ENCODE data around the gene AHRR. TPM values are rescaled to one million over a fixed set of nuclear protein-coding genes. Genes with fewer than 3 reads are reported as not detected.

Gene AHRR
- total RNA-seq, 2 donors from 2014 or later, result 38.3 to 43.8 TPM

- Mint-ChIP-seq H3K9me3 (no peaks in the 10 kb centered on the region), H3K36me3 (peaks cover 5 to 33% of the 10 kb centered on the region in 2 donors), H3K27ac (no peak overlapping the region)
- ATAC-seq (no peak), DNase-seq (ENCODE audit: low spot score in 2 of 2) (no peak)
These were observed 4.6 kb downstream of the AHRR start for GRCh38 chr5:326109-326508.

- Mint-ChIP-seq H3K27ac (no peak overlapping the region), H3K36me3 (peaks cover 5 to 35% of the 10 kb centered on the region in 2 donors), H3K9me3 (no peaks in the 10 kb centered on the region)
- no peak for ATAC-seq
- DNase-seq (ENCODE audit: low spot score in 2 of 2), result no peak
These were observed 7.7 kb downstream of the AHRR start for GRCh38 chr5:329121-329735.

GRCh38 chr5:329768-330167, 8.3 kb downstream of the AHRR start:
- H3K36me3 Mint-ChIP-seq, result peaks cover 5 to 35% of the 10 kb centered on the region in 2 donors
- DNase-seq (ENCODE audit: low spot score in 2 of 2) (no peak), ATAC-seq (no peak)
- H3K9me3 Mint-ChIP-seq, result no peaks in the 10 kb centered on the region
- no peak overlapping the region for H3K27ac Mint-ChIP-seq

GRCh38 chr5:332843-333242, 11.3 kb downstream of the AHRR start:
- H3K9me3 Mint-ChIP-seq, result no peaks in the 10 kb centered on the region
- DNase-seq (ENCODE audit: low spot score in 2 of 2) (no peak), ATAC-seq (peak; percentile 62 to 76)
- H3K27ac Mint-ChIP-seq, result peak overlapping the region; percentile 70 to 95
- peaks cover 4 to 28% of the 10 kb centered on the region in 2 donors for H3K36me3 Mint-ChIP-seq

- Mint-ChIP-seq H3K36me3 (peaks cover 4 to 28% of the 10 kb centered on the region in 2 donors), H3K9me3 (no peaks in the 10 kb centered on the region), H3K27ac (peak overlapping the region; percentile 70 to 95)
- ATAC-seq (peak; percentile 89 to 90), DNase-seq (ENCODE audit: low spot score in 2 of 2) (no peak)
These were observed 12.4 kb downstream of the AHRR start for GRCh38 chr5:333945-334344.

GRCh38 chr5:334903-335739, 13.6 kb downstream of the AHRR start:
- no peaks in the 10 kb centered on the region for H3K9me3 Mint-ChIP-seq
- peak overlapping the region; percentile 70 to 95 for H3K27ac Mint-ChIP-seq
- ATAC-seq (no peak), DNase-seq (ENCODE audit: low spot score in 2 of 2) (no peak)
- peaks cover 4 to 34% of the 10 kb centered on the region in 2 donors for H3K36me3 Mint-ChIP-seq

GRCh38 chr5:335740-336038, 14.2 kb downstream of the AHRR start:
- Mint-ChIP-seq H3K36me3 (peaks cover 4 to 32% of the 10 kb centered on the region in 2 donors), H3K27ac (no peak overlapping the region), H3K9me3 (no peaks in the 10 kb centered on the region)
- DNase-seq (ENCODE audit: low spot score in 2 of 2), result no peak
- no peak for ATAC-seq

GRCh38 chr5:337563-338130, 16.1 kb downstream of the AHRR start:
- peaks cover 5 to 39% of the 10 kb centered on the region in 2 donors for H3K36me3 Mint-ChIP-seq
- no peak for DNase-seq (ENCODE audit: low spot score in 2 of 2)
- H3K27ac Mint-ChIP-seq, result no peak overlapping the region
- ATAC-seq, result no peak
- peaks cover 0 to 3% of the 10 kb centered on the region in 2 donors for H3K9me3 Mint-ChIP-seq

GRCh38 chr5:342501-343460, 21.3 kb downstream of the AHRR start:
- Mint-ChIP-seq H3K9me3 (peaks cover 0 to 3% of the 10 kb centered on the region in 2 donors), H3K27ac (peak overlapping the region; percentile 10 to 73), H3K36me3 (peaks cover 4 to 32% of the 10 kb centered on the region in 2 donors)
- no peak for DNase-seq (ENCODE audit: low spot score in 2 of 2)
- no peak for ATAC-seq

GRCh38 chr5:343461-344401, 22.2 kb downstream of the AHRR start:
- DNase-seq (ENCODE audit: low spot score in 2 of 2), result peak in 1 of 2 donors; percentile 61

GRCh38 chr5:344668-345067, 23.2 kb downstream of the AHRR start:
- peaks cover 11 to 39% of the 10 kb centered on the region in 2 donors for H3K36me3 Mint-ChIP-seq

More at GRCh38 chr5:343461-344401, 22.2 kb downstream of the AHRR start:
- ATAC-seq, result peak; percentile 75 to 90
- H3K9me3 Mint-ChIP-seq, result peaks cover 0 to 3% of the 10 kb centered on the region in 2 donors
- peak overlapping the region; percentile 10 to 97 for H3K27ac Mint-ChIP-seq
- H3K36me3 Mint-ChIP-seq, result peaks cover 10 to 38% of the 10 kb centered on the region in 2 donors

GRCh38 chr5:345404-346195, 24.1 kb downstream of the AHRR start:
- H3K9me3 Mint-ChIP-seq, result peaks cover 0 to 3% of the 10 kb centered on the region in 2 donors
- peak overlapping the region in 1 of 2 donors; percentile 74 for H3K27ac Mint-ChIP-seq
- DNase-seq (ENCODE audit: low spot score in 2 of 2), result no peak
- peak in 1 of 2 donors; percentile 45 for ATAC-seq
- peaks cover 16 to 41% of the 10 kb centered on the region in 2 donors for H3K36me3 Mint-ChIP-seq

More at GRCh38 chr5:344668-345067, 23.2 kb downstream of the AHRR start:
- Mint-ChIP-seq H3K9me3 (peaks cover 0 to 3% of the 10 kb centered on the region in 2 donors), H3K27ac (no peak overlapping the region)
- ATAC-seq (no peak), DNase-seq (ENCODE audit: low spot score in 2 of 2) (no peak)

GRCh38 chr5:346229-346935, 24.9 kb downstream of the AHRR start:
- DNase-seq (ENCODE audit: low spot score in 2 of 2), result no peak
- peaks cover 0 to 2% of the 10 kb centered on the region in 2 donors for H3K9me3 Mint-ChIP-seq
- H3K27ac Mint-ChIP-seq, result peak overlapping the region in 1 of 2 donors; percentile 48
- peaks cover 23 to 43% of the 10 kb centered on the region in 2 donors for H3K36me3 Mint-ChIP-seq
- peak in 1 of 2 donors; percentile 63 for ATAC-seq

- ATAC-seq (no peak), DNase-seq (ENCODE audit: low spot score in 2 of 2) (no peak)
- Mint-ChIP-seq H3K9me3 (no peaks in the 10 kb centered on the region), H3K27ac (no peak overlapping the region), H3K36me3 (peaks cover 20 to 31% of the 10 kb centered on the region in 2 donors)
These were observed 26.3 kb downstream of the AHRR start for GRCh38 chr5:347712-348284.
